Choroid plexus epithelial cell (primary cell): Measurements from ENCODE around the gene DHX34.

Experiments used
- DNase-seq: peaks from one replicate; pipeline ENCODE4 v3.0.0-alpha.2; 2010; ENCODE audit warnings: low read depth
- H3K4me3 ChIP-seq: 2 replicates; pipeline ENCODE4 v1.5.1; 2011; ENCODE audit warnings: low read depth, mild to moderate bottlenecking, control low read depth, low read length, moderate library complexity
- CTCF ChIP-seq: conservative IDR thresholded peaks from 2 replicates; pipeline ENCODE4 v1.5.1; 2011; ENCODE audit warnings: low read depth, mild to moderate bottlenecking, control low read depth, inconsistent platforms, low read length, moderate library complexity

Gene DHX34

GRCh38 chr19:47316513-47316912 is 32.6 kb upstream of the DHX34 start:
- TF ChIP-seq CTCF, result no peak
- DNase-seq, result no peak
- H3K4me3 ChIP-seq, result no peak overlapping the region

- no peak for DNase-seq
- H3K4me3 ChIP-seq, result no peak overlapping the region
- TF ChIP-seq CTCF, result no peak
Observed at GRCh38 chr19:47319923-47320871, 28.9 kb upstream of the DHX34 start.

- DNase-seq, result no peak
- H3K4me3 ChIP-seq, result no peak overlapping the region
- TF ChIP-seq CTCF, result no peak
Observed at GRCh38 chr19:47321630-47322029, 27.5 kb upstream of the DHX34 start.

- no peak for TF ChIP-seq CTCF
- no peak overlapping the region for H3K4me3 ChIP-seq
- DNase-seq, result no peak
Observed at GRCh38 chr19:47322058-47322457, 27.1 kb upstream of the DHX34 start.

- no peak for DNase-seq
- no peak for TF ChIP-seq CTCF
- no peak overlapping the region for H3K4me3 ChIP-seq
Observed at GRCh38 chr19:47323409-47323808, 25.7 kb upstream of the DHX34 start.

GRCh38 chr19:47323872-47324271 is 25.2 kb upstream of the DHX34 start:
- no peak overlapping the region for H3K4me3 ChIP-seq
- no peak for DNase-seq
- no peak for TF ChIP-seq CTCF

GRCh38 chr19:47324502-47324901 is 24.6 kb upstream of the DHX34 start:
- H3K4me3 ChIP-seq, result no peak overlapping the region
- no peak for TF ChIP-seq CTCF
- no peak for DNase-seq
